H9 (cell line): ENCODE measurements around the gene TTC39C. TPM values are rescaled to one million over a fixed set of nuclear protein-coding genes. Genes with fewer than 3 reads are reported as not detected.
"Not testable (repeated sequence)": the region's sequence is repeated elsewhere in the genome, so short reads cannot be mapped to it uniquely, and the experiment has no call there.

Source experiments
- DNase-seq: peaks from one replicate; pipeline ENCODE4 v3.0.0-alpha.2; 2017
- H2AFZ ChIP-seq: one replicate; pipeline ENCODE4 v1.6.1; 2013; ENCODE audit warnings: mild to moderate bottlenecking, low read length, control low read depth, moderate library complexity
- H2AK5ac ChIP-seq: 2 replicates; pipeline ENCODE4 v1.6.1; 2013; ENCODE audit warnings: low read length, control low read depth, mixed read lengths; ENCODE audit not compliant: insufficient read length
- H2BK120ac ChIP-seq: one replicate; pipeline ENCODE4 v1.6.1; 2013; ENCODE audit warnings: low read depth, mild to moderate bottlenecking, low read length, control low read depth, inconsistent platforms; ENCODE audit not compliant: poor library complexity, severe bottlenecking
- H2BK12ac ChIP-seq: 2 replicates; pipeline ENCODE4 v1.6.1; 2013; ENCODE audit warnings: low read length, control low read depth, mixed read lengths, low read depth; ENCODE audit not compliant: insufficient read length
- H2BK15ac ChIP-seq: 2 replicates; pipeline ENCODE4 v1.6.1; 2013; ENCODE audit warnings: low read depth, low read length, control low read depth
- H2BK20ac ChIP-seq: one replicate; pipeline ENCODE4 v1.6.1; 2013; ENCODE audit warnings: low read depth, mild to moderate bottlenecking, low read length, control low read depth, inconsistent platforms; ENCODE audit not compliant: poor library complexity, severe bottlenecking
- H2BK5ac ChIP-seq: 2 replicates; pipeline ENCODE4 v1.6.1; 2013; ENCODE audit warnings: low read length, control low read depth, mixed read lengths; ENCODE audit not compliant: insufficient read length
- H3K14ac ChIP-seq: 2 replicates; pipeline ENCODE4 v1.6.1; 2013; ENCODE audit warnings: low read length, control low read depth; ENCODE audit not compliant: insufficient read depth
- H3K18ac ChIP-seq: 2 replicates; pipeline ENCODE4 v1.6.1; 2013; ENCODE audit warnings: low read depth, mild to moderate bottlenecking, mixed read lengths, low read length, control low read depth; ENCODE audit not compliant: insufficient read length
- H3K23ac ChIP-seq: 2 replicates; pipeline ENCODE4 v1.6.1; 2013; ENCODE audit warnings: low read length, control low read depth, mixed read lengths, low read depth; ENCODE audit not compliant: insufficient read length
- H3K23me2 ChIP-seq: 2 replicates; pipeline ENCODE4 v1.6.1; 2013; ENCODE audit warnings: low read depth, mild to moderate bottlenecking, mixed read lengths, low read length, control low read depth; ENCODE audit not compliant: insufficient read length, poor library complexity, severe bottlenecking
- H3K27ac ChIP-seq: 2 replicates; pipeline ENCODE4 v1.5.1; 2013; ENCODE audit warnings: low read length, control low read depth, mixed read lengths, low read depth; ENCODE audit not compliant: insufficient read length
- H3K27me3 ChIP-seq: 2 replicates; pipeline ENCODE4 v1.6.1; 2013; ENCODE audit warnings: low read length, control low read depth, inconsistent platforms; ENCODE audit not compliant: insufficient read depth
- H3K4ac ChIP-seq: 2 replicates; pipeline ENCODE4 v1.6.1; 2013; ENCODE audit warnings: low read depth, mild to moderate bottlenecking, control low read depth, inconsistent platforms, low read length, moderate library complexity
- H3K4me1 ChIP-seq: 2 replicates; pipeline ENCODE4 v1.6.1; 2013; ENCODE audit warnings: low read length, control low read depth, inconsistent platforms; ENCODE audit not compliant: insufficient read depth
- H3K4me2 ChIP-seq: 2 replicates; pipeline ENCODE4 v1.6.1; 2013; ENCODE audit warnings: low read length, control low read depth, mixed read lengths; ENCODE audit not compliant: insufficient read length, insufficient read depth
- H3K56ac ChIP-seq: 2 replicates; pipeline ENCODE4 v1.6.1; 2013; ENCODE audit warnings: low read depth, mild to moderate bottlenecking, mixed read lengths, low read length, control low read depth; ENCODE audit not compliant: insufficient read length
- H3K79me1 ChIP-seq: 2 replicates; pipeline ENCODE4 v1.6.1; 2013; ENCODE audit warnings: low read depth, mild to moderate bottlenecking, moderate library complexity, low read length, control low read depth, inconsistent platforms; ENCODE audit not compliant: insufficient read depth, poor library complexity, severe bottlenecking
- H3K79me2 ChIP-seq: 2 replicates; pipeline ENCODE4 v1.6.1; 2013; ENCODE audit warnings: low read length, control low read depth, inconsistent platforms; ENCODE audit not compliant: insufficient read depth
- H3K9ac ChIP-seq: 2 replicates; pipeline ENCODE4 v1.6.1; 2013; ENCODE audit warnings: low read length, control low read depth, mixed read lengths; ENCODE audit not compliant: insufficient read length; ENCODE audit errors: extremely low read depth
- H3K9me3 ChIP-seq: one replicate; pipeline ENCODE4 v1.6.1; 2013; ENCODE audit warnings: low read depth, low read length, inconsistent platforms; ENCODE audit not compliant: control insufficient read depth
- H3T11ph ChIP-seq: one replicate; pipeline ENCODE4 v1.6.1; 2013; ENCODE audit warnings: mild to moderate bottlenecking, low read length, control low read depth, inconsistent platforms
- H4K20me1 ChIP-seq: one replicate; pipeline ENCODE4 v1.6.1; 2013; ENCODE audit not compliant: control insufficient read depth, insufficient read length, insufficient read depth
- H4K5ac ChIP-seq: 2 replicates; pipeline ENCODE4 v1.6.1; 2013; ENCODE audit warnings: low read depth, mild to moderate bottlenecking, mixed read lengths, low read length, control low read depth; ENCODE audit not compliant: insufficient read length
- H4K8ac ChIP-seq: replicated peaks from 2 replicates; pipeline ENCODE4 v1.6.1; 2013; ENCODE audit warnings: low read length, control low read depth, mixed read lengths, low read depth; ENCODE audit not compliant: insufficient read length
- H4K91ac ChIP-seq: 2 replicates; pipeline ENCODE4 v1.6.1; 2013; ENCODE audit warnings: low read depth, mild to moderate bottlenecking, moderate library complexity, mixed read lengths, low read length, control low read depth; ENCODE audit not compliant: insufficient read length
- H3K27ac Mint-ChIP-seq, 3 experiments: 2 replicates in 2 of 3; 3 replicates in 1 of 3; pipeline ENCODE4 v1.8.0; 2020 to 2021; ENCODE audit warnings: mixed read lengths in 3 of 3, mild to moderate bottlenecking in 1 of 3, moderate library complexity in 1 of 3
- H3K27me3 Mint-ChIP-seq: 2 replicates; pipeline ENCODE4 v1.8.0; 2021; ENCODE audit warnings: low read depth, mild to moderate bottlenecking, moderate library complexity, mixed read lengths
- H3K36me3 Mint-ChIP-seq, 3 experiments: 2 replicates in 2 of 3; 3 replicates in 1 of 3; pipeline ENCODE4 v1.8.0; 2020 to 2021; ENCODE audit warnings: low read depth in 3 of 3, mixed read lengths in 3 of 3; ENCODE audit not compliant: insufficient read depth in 1 of 3
- H3K4me1 Mint-ChIP-seq, 2 experiments: 2 replicates each; pipeline ENCODE4 v1.8.0; 2020; ENCODE audit warnings: mixed read lengths in 2 of 2
- H3K4me3 Mint-ChIP-seq, 2 experiments: 2 replicates in 1 of 2; 3 replicates in 1 of 2; pipeline ENCODE4 v1.8.0; 2020 to 2021; ENCODE audit warnings: mild to moderate bottlenecking in 2 of 2, mixed read lengths in 2 of 2, moderate library complexity in 1 of 2
- H3K9me3 Mint-ChIP-seq, 2 experiments: 2 replicates in 1 of 2; 3 replicates in 1 of 2; pipeline ENCODE4 v1.8.0; 2020; ENCODE audit warnings: mild to moderate bottlenecking in 2 of 2, mixed read lengths in 2 of 2, moderate library complexity in 1 of 2
- WGBS: extraction: QIAGEN DNeasy Blood & Tissue Kit; methylation state at CpG from one replicate; pipeline ENCODE4 v1.1.7; 2013; ENCODE audit warnings: missing lambda C conversion rate, low lambda C conversion rate, mixed read lengths; ENCODE audit not compliant: insufficient read length; ENCODE audit errors: extremely low coverage; 5-methylcytosine and 5-hydroxymethylcytosine counted together
- total RNA-seq: library from RNA; stranded (reverse); gene quantifications from 2 replicates; pipeline ENCODE4 v1.2.1, GENCODE V29; 2021
- TF ChIP-seq, protein P1 (sequence below): fragments of 200-600 bp; sonication (generic); conservative IDR thresholded peaks from 3 replicates; pipeline ENCODE4 v1.8.0; 2021; ENCODE audit warnings: antibody characterized with exemption, mild to moderate bottlenecking

TTC39C gene
- total RNA-seq, 1 experiment from 2014 or later: 18.0 TPM

- no peak overlapping the region for H2AFZ ChIP-seq
- TF ChIP-seq, protein P1, sequence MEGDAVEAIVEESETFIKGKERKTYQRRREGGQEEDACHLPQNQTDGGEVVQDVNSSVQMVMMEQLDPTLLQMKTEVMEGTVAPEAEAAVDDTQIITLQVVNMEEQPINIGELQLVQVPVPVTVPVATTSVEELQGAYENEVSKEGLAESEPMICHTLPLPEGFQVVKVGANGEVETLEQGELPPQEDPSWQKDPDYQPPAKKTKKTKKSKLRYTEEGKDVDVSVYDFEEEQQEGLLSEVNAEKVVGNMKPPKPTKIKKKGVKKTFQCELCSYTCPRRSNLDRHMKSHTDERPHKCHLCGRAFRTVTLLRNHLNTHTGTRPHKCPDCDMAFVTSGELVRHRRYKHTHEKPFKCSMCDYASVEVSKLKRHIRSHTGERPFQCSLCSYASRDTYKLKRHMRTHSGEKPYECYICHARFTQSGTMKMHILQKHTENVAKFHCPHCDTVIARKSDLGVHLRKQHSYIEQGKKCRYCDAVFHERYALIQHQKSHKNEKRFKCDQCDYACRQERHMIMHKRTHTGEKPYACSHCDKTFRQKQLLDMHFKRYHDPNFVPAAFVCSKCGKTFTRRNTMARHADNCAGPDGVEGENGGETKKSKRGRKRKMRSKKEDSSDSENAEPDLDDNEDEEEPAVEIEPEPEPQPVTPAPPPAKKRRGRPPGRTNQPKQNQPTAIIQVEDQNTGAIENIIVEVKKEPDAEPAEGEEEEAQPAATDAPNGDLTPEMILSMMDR: no peak
- no peak overlapping the region for H3T11ph ChIP-seq
- H3K9me3 ChIP-seq: no peaks in the 10 kb centered on the region
- no peaks in the 10 kb centered on the region for H3K27me3 Mint-ChIP-seq
- DNase-seq: no peak
- no peak overlapping the region for H2BK15ac ChIP-seq
- H3K4me3 Mint-ChIP-seq: no peak overlapping the region
- H3K4me1 ChIP-seq: peaks cover 3% of the 10 kb centered on the region; the same call in 1 of the 2 replicates
- H4K8ac ChIP-seq: no peak overlapping the region
- H3K23me2 ChIP-seq: no peaks in the 10 kb centered on the region
- H3K4me1 Mint-ChIP-seq: peaks cover 12 to 18% of the 10 kb centered on the region in 2 experiments
- no peak overlapping the region for H2BK20ac ChIP-seq
- H3K27ac ChIP-seq: no peak overlapping the region
- no peak overlapping the region for H3K23ac ChIP-seq
- no peaks in the 10 kb centered on the region for H3K79me2 ChIP-seq
- no peak overlapping the region for H3K4ac ChIP-seq
- H2BK120ac ChIP-seq: no peak overlapping the region
- H3K14ac ChIP-seq: no peak overlapping the region
- H3K79me1 ChIP-seq: no peaks in the 10 kb centered on the region
- H2AK5ac ChIP-seq: no peak overlapping the region
- H3K27ac Mint-ChIP-seq: no peak overlapping the region
- no peak overlapping the region for H3K4me2 ChIP-seq
- H3K56ac ChIP-seq: no peak overlapping the region
- H3K9ac ChIP-seq: no peak overlapping the region
- no peaks in the 10 kb centered on the region for H3K27me3 ChIP-seq
- no peak overlapping the region for H3K18ac ChIP-seq
- H4K5ac ChIP-seq: no peak overlapping the region
- no peak overlapping the region for H2BK12ac ChIP-seq
- no peak overlapping the region for H2BK5ac ChIP-seq
- no peaks in the 10 kb centered on the region for H3K9me3 Mint-ChIP-seq
- no peak overlapping the region for H4K91ac ChIP-seq
- peaks cover 6 to 18% (median 13%) of the 10 kb centered on the region in 3 experiments for H3K36me3 Mint-ChIP-seq
- no peaks in the 10 kb centered on the region for H4K20me1 ChIP-seq
Observed at GRCh38 chr18:24073791-24074190, 59.2 kb downstream of the TTC39C start.

- H4K20me1 ChIP-seq, H3K9ac ChIP-seq, H3K27me3 Mint-ChIP-seq, H3K27ac Mint-ChIP-seq, H2BK20ac ChIP-seq, DNase-seq, H3K56ac ChIP-seq, H3K27ac ChIP-seq, H3K79me2 ChIP-seq, H3K23me2 ChIP-seq, H2BK15ac ChIP-seq, H3K4me2 ChIP-seq, H3K4ac ChIP-seq, H3K79me1 ChIP-seq, H3K18ac ChIP-seq, H2BK120ac ChIP-seq, H2BK5ac ChIP-seq, H3T11ph ChIP-seq, H2AFZ ChIP-seq, H4K8ac ChIP-seq, H2AK5ac ChIP-seq, H3K23ac ChIP-seq, H3K9me3 ChIP-seq, H3K4me1 ChIP-seq, H4K91ac ChIP-seq, H3K4me3 Mint-ChIP-seq, H3K27me3 ChIP-seq, H3K14ac ChIP-seq, H4K5ac ChIP-seq, H3K9me3 Mint-ChIP-seq, H2BK12ac ChIP-seq: not testable (repeated sequence)
- peaks cover 12 to 18% of the 10 kb centered on the region in 2 experiments for H3K4me1 Mint-ChIP-seq
- H3K36me3 Mint-ChIP-seq: peaks cover 6 to 18% (median 13%) of the 10 kb centered on the region in 3 experiments
- no CpG with 5 or more reads among the region's 4 CpGs for WGBS
Observed at GRCh38 chr18:24074757-24075156, 60.2 kb downstream of the TTC39C start.
